NB4 (cell line): Measurements from ENCODE around the gene CELA1.

ENCODE experiments used
- MAX ChIP-seq: IDR thresholded peaks from 2 replicates; pipeline ENCODE4 v1.6.1; 2011; ENCODE audit warnings: low read depth, low read length
- MYC ChIP-seq: IDR thresholded peaks from 2 replicates; pipeline ENCODE4 v1.6.1; 2011; ENCODE audit warnings: low read depth, low read length
- POLR2A ChIP-seq: IDR thresholded peaks from 2 replicates; pipeline ENCODE4 v1.6.1; 2011; ENCODE audit warnings: mild to moderate bottlenecking; ENCODE audit not compliant: insufficient read length; ENCODE audit errors: extremely low read depth
- TF ChIP-seq, protein P1 (sequence below): IDR thresholded peaks from one replicate; pipeline ENCODE4 v1.5.1; 2012; ENCODE audit warnings: low read depth, low read length

DNA sequence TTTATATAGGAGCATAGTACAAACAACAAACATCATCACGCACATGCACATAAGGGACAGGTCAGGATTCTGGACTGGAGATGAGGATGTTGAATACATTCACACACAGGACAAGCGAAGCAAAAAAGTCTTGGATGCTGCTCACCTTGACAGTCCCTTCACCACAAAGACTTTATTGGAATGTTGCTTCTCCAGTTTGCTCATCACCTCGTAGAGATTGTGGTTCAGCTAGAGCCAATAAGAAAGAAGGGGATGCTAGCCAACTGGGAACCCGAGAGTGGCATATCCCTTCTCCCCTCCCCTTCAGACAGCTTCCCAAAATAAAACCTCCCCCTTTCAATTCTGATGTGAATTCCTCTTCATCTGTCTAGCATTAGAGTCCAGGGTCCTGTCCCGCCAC is 50.8 kb downstream of the CELA1 start:
- TF ChIP-seq MYC (no peak), POLR2A (no peak), MAX (no peak)
- TF ChIP-seq, protein P1, sequence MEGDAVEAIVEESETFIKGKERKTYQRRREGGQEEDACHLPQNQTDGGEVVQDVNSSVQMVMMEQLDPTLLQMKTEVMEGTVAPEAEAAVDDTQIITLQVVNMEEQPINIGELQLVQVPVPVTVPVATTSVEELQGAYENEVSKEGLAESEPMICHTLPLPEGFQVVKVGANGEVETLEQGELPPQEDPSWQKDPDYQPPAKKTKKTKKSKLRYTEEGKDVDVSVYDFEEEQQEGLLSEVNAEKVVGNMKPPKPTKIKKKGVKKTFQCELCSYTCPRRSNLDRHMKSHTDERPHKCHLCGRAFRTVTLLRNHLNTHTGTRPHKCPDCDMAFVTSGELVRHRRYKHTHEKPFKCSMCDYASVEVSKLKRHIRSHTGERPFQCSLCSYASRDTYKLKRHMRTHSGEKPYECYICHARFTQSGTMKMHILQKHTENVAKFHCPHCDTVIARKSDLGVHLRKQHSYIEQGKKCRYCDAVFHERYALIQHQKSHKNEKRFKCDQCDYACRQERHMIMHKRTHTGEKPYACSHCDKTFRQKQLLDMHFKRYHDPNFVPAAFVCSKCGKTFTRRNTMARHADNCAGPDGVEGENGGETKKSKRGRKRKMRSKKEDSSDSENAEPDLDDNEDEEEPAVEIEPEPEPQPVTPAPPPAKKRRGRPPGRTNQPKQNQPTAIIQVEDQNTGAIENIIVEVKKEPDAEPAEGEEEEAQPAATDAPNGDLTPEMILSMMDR, result no peak
